Esophagus (tissue), 2 donors: ENCODE measurements around the gene OR52N5. TPM values are rescaled to one million over a fixed set of nuclear protein-coding genes. Genes with fewer than 3 reads are reported as not detected.

Source experiments
- H3K27ac ChIP-seq, 2 donors: one replicate each; pipeline ENCODE4 v1.5.1; 2013; ENCODE audit warnings: low read depth in 2 of 2, mild to moderate bottlenecking in 2 of 2, inconsistent platforms in 1 of 2, low read length in 1 of 2, moderate library complexity in 1 of 2
- H3K27me3 ChIP-seq, 2 donors: one replicate each; pipeline ENCODE4 v1.6.1; 2013; ENCODE audit warnings: low read length in 2 of 2, control low read depth in 1 of 2, mild to moderate bottlenecking in 1 of 2; ENCODE audit not compliant: insufficient read depth in 2 of 2, control insufficient read depth in 1 of 2
- H3K36me3 ChIP-seq, 2 donors: one replicate each; pipeline ENCODE4 v1.6.1; 2013; ENCODE audit warnings: low read length in 1 of 2; ENCODE audit not compliant: control insufficient read depth in 2 of 2, insufficient read depth in 2 of 2
- H3K4me1 ChIP-seq, 2 donors: one replicate each; pipeline ENCODE4 v1.6.1; 2013; ENCODE audit warnings: low read length in 1 of 2; ENCODE audit not compliant: control insufficient read depth in 2 of 2, insufficient read depth in 2 of 2
- H3K4me3 ChIP-seq, 2 donors: one replicate each; pipeline ENCODE4 v1.5.1; 2013; ENCODE audit warnings: low read length in 2 of 2, mild to moderate bottlenecking in 2 of 2, low read depth in 1 of 2, moderate library complexity in 1 of 2
- H3K9me3 ChIP-seq, 2 donors: one replicate each; pipeline ENCODE4 v1.6.1; 2013; ENCODE audit warnings: mild to moderate bottlenecking in 2 of 2, low read depth in 1 of 2, low read length in 1 of 2, moderate library complexity in 1 of 2; ENCODE audit not compliant: control insufficient read depth in 2 of 2, insufficient read depth in 1 of 2
- WGBS, 2 donors: extraction: QIAGEN DNeasy Blood & Tissue Kit; methylation state at CpG; one replicate each; pipeline ENCODE4 v1.1.7; 2013; 5-methylcytosine and 5-hydroxymethylcytosine counted together
- polyA plus RNA-seq, 2 donors: library from polyadenylated mRNA; stranded (reverse); fragments of 200-250 nt; gene quantifications; one replicate each; pipeline ENCODE4 v1.2.3, GENCODE V29; 2013
- donor health status: healthy with polysubstance abuse.
- donor health status: Bipolar disorder and iron deficiency.

The OR52N5 gene
- polyA plus RNA-seq, 2 donors = not detected

DNA sequence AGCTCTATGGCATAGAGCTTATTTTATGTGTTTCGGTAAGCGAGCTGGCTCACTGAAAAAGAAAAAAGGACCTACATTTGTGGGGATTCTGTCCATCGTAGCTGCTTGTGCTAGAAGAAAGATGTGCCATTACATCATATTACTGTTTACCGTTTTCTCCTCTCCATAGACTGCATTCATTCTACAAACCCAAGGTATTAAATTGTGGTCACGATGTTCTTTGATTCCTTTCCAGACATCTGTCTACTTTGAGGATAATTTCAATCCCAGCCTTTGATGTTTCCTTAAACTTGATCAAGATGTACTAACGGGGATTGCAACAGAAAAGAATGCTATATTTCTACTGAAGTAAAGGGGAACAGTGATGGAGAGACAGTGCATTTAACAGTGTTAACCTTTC lies 13.4 kb upstream of the OR52N5 start:
- H3K4me1 ChIP-seq = no peaks in the 10 kb centered on the region
- H3K27ac ChIP-seq = no peak overlapping the region
- 69 to 84% methylated on average over 6 of the region's 6 CpGs for WGBS, 2 donors
- no peaks in the 10 kb centered on the region for H3K27me3 ChIP-seq
- no peaks in the 10 kb centered on the region for H3K36me3 ChIP-seq
- no peaks in the 10 kb centered on the region for H3K9me3 ChIP-seq
- no peak overlapping the region for H3K4me3 ChIP-seq

DNA sequence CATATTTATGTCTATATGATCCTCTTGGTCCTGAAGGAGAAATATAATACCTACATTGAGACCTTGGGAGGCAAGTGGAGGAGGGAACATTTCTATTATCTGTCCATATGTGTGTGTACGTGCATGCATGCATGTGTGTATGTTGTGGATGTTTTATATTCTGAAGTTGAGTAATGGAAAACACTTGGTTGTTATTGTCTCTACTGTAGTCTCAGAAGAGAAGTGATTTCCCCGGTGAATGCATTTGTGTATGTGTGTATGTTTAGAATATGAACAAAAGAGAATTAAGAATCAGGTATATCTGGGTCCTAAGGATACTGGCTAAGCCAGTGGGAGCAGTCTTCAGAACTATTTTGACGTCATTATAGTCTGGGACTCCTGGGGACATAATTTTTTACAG lies 8.0 kb upstream of the OR52N5 start, which contains the start of gene OR52N1:
OR52N1 (minus strand) TSS at position 101 of the 400 bp plus-strand sequence. CDS start 2,449 bp downstream, outside the sequence.
- H3K27me3 ChIP-seq = no peaks in the 10 kb centered on the region
- H3K9me3 ChIP-seq = no peaks in the 10 kb centered on the region
- WGBS, 2 donors = 67 to 72% methylated on average over 3 of the region's 3 CpGs
- no peak within 1 kb of the TSS for H3K27ac ChIP-seq
- H3K36me3 ChIP-seq = no peaks in the 10 kb centered on the region
- no peak within 1 kb of the TSS for H3K4me3 ChIP-seq
- H3K4me1 ChIP-seq = no peaks in the 10 kb centered on the region

DNA sequence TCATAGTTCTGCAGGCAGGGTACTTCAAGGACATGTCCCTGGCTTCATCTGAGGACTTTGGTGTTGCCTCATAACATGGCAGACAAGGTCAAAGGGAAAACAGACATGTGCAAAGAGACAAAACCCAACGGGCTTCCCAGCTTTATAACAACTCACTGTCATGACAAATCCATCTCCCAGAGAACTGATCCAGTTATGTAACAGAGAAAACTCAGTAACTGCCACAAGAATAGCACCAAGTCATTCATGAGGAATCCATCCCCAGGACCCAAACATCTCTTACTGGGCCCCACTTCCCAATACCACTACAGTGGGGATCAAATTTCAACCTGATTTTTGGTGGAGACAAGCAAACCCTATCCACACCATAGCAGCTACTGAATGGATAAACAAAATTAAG lies 16.1 kb downstream of the OR52N5 start:
- Histone ChIP-seq H3K9me3 (no peaks in the 10 kb centered on the region), H3K27me3 (no peaks in the 10 kb centered on the region), H3K27ac (no peak overlapping the region), H3K4me1 (no peaks in the 10 kb centered on the region), H3K4me3 (no peak overlapping the region), H3K36me3 (no peaks in the 10 kb centered on the region)
- 52 to 58% methylated on average over 1 of the region's 1 CpG for WGBS, 2 donors

DNA sequence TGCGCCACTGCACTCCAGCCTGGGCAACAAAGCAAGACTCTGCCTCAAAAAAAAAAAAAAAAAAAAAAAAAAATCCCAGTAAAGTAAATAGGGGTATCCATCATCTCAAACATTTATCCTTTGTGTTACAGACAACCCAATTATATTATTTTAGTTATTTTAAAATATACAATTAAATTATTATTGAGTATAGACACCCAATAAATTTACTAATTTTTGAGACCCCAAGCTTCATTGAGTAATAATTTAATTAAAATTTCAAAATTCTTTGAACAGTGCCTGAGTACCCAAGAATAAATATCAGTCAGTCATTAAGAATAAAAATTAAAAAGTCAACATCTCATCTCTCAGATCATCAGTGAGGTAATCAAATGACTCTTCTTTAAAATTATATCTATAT lies 29.2 kb downstream of the OR52N5 start, which contains the start of gene OR52N4:
OR52N4 (plus strand) TSS at position 301 of the 400 bp plus-strand sequence. CDS start 498 bp downstream, outside the sequence.
- 78 to 92% methylated on average over 1 of the region's 1 CpG for WGBS, 2 donors
- no peaks in the 10 kb centered on the region for H3K36me3 ChIP-seq
- no peaks in the 10 kb centered on the region for H3K9me3 ChIP-seq
- no peak within 1 kb of the TSS for H3K4me3 ChIP-seq
- no peaks in the 10 kb centered on the region for H3K27me3 ChIP-seq
- H3K4me1 ChIP-seq = no peaks in the 10 kb centered on the region
- H3K27ac ChIP-seq = no peak within 1 kb of the TSS

DNA sequence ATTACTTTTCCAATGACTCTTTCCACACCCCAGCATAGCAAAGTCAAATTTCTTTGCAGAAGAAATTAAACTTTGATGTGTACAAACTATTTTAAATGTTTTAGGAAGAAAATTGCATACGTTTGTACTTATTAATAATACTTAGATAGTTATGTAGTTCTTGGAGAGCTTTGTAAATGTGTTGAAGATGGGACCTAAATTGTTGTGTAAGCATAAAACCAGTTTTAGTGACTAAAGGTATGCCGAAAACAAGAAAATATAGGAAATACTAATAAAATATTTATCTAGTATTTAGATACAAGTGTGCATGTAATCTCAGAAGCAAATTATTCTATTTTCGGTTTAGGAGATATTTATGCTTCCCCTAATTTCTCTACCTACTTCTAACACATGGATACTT lies 33.3 kb downstream of the OR52N5 start:
- Histone ChIP-seq H3K27ac (no peak overlapping the region), H3K9me3 (no peaks in the 10 kb centered on the region), H3K27me3 (no peaks in the 10 kb centered on the region), H3K36me3 (no peaks in the 10 kb centered on the region), H3K4me1 (no peaks in the 10 kb centered on the region), H3K4me3 (no peak overlapping the region)
- 76 to 84% methylated on average over 3 of the region's 3 CpGs for WGBS, 2 donors

DNA sequence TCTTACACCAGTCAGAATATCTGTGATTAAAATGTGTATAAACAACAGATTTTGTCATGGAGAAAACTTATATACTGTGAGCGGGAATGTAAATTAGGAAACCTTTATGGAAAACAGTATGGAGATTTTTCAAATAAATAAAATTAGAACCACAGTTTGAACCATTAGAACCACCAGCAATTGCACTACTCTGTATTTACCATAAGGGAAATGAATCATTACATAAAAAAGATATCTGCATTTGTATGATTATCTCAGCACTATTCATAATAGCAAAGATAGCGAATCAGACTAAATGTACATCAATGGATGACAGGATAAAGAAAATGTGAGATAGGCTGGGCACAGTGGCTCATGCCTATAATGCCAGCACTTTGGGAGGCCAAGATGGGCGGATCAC lies 36.5 kb downstream of the OR52N5 start:
- Histone ChIP-seq H3K9me3 (no peaks in the 10 kb centered on the region), H3K27me3 (no peaks in the 10 kb centered on the region), H3K4me1 (no peaks in the 10 kb centered on the region), H3K27ac (no peak overlapping the region), H3K36me3 (no peaks in the 10 kb centered on the region), H3K4me3 (no peak overlapping the region)
- 81 to 87% methylated on average over 3 of the region's 3 CpGs for WGBS, 2 donors

DNA sequence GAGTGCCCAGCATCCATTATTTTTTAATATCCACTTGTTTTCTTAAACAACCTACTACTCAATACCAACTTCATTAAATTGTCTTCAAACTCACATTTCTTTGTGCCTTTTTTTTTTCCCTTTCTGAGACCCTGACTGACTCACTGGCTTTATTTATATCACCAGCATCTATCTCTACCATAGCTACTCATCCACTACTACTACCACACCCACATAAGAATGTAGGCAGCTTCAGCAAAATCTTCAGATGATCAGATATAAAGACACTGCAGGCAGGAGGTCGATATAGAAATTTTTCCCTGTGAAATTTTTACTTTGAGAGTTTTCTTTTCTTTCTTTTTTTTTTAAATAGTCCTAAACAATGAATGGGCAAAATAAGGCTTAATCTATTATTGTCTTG lies 44.7 kb downstream of the OR52N5 start:
- H3K4me1 ChIP-seq = no peaks in the 10 kb centered on the region
- no peak overlapping the region for H3K27ac ChIP-seq
- WGBS, 2 donors = 29 to 49% methylated on average over 1 of the region's 1 CpG
- H3K27me3 ChIP-seq = no peaks in the 10 kb centered on the region
- no peak overlapping the region for H3K4me3 ChIP-seq
- no peaks in the 10 kb centered on the region for H3K36me3 ChIP-seq
- peaks cover 4% of the 10 kb centered on the region in 2 donors for H3K9me3 ChIP-seq

DNA sequence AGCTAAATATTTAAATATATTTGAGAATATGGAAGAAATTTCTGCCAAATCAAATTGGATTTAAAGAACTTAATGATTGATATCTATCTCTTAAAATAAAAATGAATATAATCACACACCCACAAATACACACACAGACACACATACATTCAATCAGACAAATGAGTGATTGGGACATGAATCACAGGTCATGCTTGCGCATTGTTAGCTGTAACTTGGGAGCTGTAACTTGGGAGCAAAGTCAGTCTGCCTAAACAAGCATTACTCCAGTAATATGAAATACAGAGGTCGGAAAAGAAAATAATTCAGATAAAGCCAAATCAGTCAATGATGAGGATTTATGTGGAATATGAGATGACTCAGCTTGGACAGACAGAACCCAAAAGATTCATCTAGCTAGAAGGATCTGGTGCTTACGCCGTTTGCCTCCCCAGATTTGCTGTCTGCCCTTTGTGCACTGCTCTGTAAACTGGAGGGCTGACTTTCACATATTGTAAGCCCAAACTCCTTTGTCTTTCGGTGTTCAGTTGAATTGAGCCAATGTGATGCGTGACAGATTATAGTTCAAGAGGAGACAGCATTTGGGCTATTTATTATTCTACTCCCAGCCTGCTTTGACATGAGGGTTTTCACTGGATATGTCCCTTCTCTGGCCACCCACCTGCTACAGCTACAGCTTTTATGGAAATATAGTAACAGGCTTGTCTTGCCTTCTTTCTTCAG lies 45.3 kb downstream of the OR52N5 start:
- no peak overlapping the region for H3K4me3 ChIP-seq

DNA sequence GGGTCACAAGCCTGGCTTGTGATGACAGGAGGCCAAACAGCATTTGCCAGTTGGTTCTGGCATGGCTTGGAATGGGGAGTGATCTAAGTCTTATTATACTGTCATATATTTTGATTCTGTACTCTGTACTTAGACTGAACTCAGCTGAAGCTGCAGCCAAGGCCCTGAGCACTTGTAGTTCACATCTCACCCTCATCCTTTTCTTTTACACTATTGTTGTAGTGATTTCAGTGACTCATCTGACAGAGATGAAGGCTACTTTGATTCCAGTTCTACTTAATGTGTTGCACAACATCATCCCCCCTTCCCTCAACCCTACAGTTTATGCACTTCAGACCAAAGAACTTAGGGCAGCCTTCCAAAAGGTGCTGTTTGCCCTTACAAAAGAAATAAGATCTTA lies 46.1 kb downstream of the OR52N5 start:
- H3K36me3 ChIP-seq = no peaks in the 10 kb centered on the region
- H3K4me1 ChIP-seq = no peaks in the 10 kb centered on the region
- H3K27ac ChIP-seq = no peak overlapping the region
- H3K27me3 ChIP-seq = no peaks in the 10 kb centered on the region
- peaks cover 4% of the 10 kb centered on the region in 2 donors for H3K9me3 ChIP-seq
- H3K4me3 ChIP-seq = no peak overlapping the region

More for the DNA sequence above, 45.3 kb downstream of the OR52N5 start:
- H3K27me3 ChIP-seq = no peaks in the 10 kb centered on the region
- H3K27ac ChIP-seq = no peak overlapping the region
- H3K9me3 ChIP-seq = peaks cover 4% of the 10 kb centered on the region in 2 donors
- no peaks in the 10 kb centered on the region for H3K4me1 ChIP-seq
- 70 to 78% methylated on average over 6 of the region's 6 CpGs for WGBS, 2 donors
- H3K36me3 ChIP-seq = no peaks in the 10 kb centered on the region

DNA sequence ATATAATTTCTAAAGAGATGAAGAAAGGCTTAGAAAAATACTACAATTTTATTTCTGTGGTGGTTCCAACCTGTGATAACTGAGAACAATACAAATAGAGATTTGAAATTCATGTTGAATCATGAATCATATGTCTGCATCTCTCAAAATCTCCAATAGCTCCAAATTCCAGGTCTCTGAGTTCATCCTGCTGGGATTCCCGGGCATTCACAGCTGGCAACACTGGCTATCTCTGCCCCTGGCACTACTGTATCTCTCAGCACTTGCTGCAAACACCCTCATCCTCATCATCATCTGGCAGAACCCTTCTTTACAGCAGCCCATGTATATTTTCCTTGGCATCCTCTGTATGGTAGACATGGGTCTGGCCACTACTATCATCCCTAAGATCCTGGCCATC lies 46.8 kb downstream of the OR52N5 start, which contains the start of gene OR56B1:
OR56B1 (plus strand) TSS at position 53 of the 400 bp plus-strand sequence; CDS start at position 122, 69 bp downstream.
- no peak within 1 kb of the TSS for H3K27ac ChIP-seq
- no peaks in the 10 kb centered on the region for H3K4me1 ChIP-seq
- no peaks in the 10 kb centered on the region for H3K27me3 ChIP-seq
- WGBS, 2 donors = 48 to 68% methylated on average over 1 of the region's 1 CpG
- no peak within 1 kb of the TSS for H3K4me3 ChIP-seq
- H3K36me3 ChIP-seq = no peaks in the 10 kb centered on the region
- H3K9me3 ChIP-seq = peaks cover 3% of the 10 kb centered on the region in 2 donors
